Measurements from ENCODE around the gene SPATA18.

SPATA18 gene

DNA sequence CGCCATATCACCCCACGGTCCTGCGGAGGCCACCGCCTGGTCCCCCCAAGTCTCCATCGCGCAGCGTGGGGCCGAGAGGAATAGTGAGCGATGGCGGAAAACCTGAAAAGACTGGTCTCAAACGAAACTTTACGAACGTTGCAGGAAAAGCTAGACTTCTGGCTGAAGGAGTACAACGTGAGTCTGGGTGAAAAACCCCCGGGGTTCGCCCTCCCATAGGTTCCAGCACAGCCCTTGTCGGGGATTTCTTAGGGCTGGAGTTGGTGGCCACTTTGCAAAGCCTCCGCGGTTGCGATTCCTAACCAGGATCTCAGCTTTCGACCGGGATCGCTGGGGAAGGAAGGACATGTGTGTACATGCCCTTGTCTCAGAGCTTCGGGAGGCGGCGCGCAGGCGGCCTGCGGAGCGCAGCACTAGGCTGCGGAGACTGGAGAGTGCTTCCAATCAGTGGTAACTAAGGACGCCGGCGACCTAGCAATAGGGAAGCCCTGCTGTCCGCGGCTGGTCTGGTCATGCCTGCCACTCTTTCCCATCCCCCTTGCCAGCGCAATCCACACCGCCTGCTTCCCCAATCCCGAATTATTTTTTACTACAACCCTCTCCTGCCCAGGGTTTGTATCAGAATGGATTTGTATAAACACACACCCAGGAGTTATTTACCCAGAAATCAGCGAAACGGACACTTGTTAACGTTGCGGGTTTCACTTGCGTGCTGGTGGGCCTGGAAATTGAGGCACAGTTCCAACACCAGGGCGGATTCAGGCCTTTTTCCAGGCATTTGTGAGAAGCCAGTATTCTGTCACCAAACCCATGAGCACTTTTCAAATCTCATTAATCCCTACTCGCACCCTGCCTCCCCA lies 741 bp downstream of the SPATA18 start:
- TF ChIP-seq, protein P1, sequence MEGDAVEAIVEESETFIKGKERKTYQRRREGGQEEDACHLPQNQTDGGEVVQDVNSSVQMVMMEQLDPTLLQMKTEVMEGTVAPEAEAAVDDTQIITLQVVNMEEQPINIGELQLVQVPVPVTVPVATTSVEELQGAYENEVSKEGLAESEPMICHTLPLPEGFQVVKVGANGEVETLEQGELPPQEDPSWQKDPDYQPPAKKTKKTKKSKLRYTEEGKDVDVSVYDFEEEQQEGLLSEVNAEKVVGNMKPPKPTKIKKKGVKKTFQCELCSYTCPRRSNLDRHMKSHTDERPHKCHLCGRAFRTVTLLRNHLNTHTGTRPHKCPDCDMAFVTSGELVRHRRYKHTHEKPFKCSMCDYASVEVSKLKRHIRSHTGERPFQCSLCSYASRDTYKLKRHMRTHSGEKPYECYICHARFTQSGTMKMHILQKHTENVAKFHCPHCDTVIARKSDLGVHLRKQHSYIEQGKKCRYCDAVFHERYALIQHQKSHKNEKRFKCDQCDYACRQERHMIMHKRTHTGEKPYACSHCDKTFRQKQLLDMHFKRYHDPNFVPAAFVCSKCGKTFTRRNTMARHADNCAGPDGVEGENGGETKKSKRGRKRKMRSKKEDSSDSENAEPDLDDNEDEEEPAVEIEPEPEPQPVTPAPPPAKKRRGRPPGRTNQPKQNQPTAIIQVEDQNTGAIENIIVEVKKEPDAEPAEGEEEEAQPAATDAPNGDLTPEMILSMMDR (IDR thresholded peaks at IDR 0.05; ENCODE audit: low read depth, low read length) = no peak; the same call in 1 of the 2 replicates

DNA sequence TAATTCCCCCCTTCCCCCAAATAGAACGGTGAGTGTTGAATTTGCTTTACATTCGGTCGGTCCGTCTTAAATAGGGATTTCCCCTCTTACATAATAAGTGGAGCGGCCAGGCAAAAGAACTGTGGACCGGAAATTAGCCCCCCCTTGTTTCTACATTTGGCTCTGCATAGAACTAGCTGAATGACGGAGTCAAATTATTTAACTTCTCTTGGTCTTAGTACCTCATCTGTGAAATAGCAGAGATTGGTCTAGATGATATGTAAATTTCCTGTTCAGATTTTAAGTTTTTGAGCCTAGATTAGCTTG lies 1.3 kb downstream of the SPATA18 start:
- DNase-seq (ENCODE audit: extremely low read depth, low read depth) = no peak
- TF ChIP-seq, protein P1 (IDR thresholded peaks at IDR 0.05; ENCODE audit: low read depth, low read length) = no peak

More for the DNA sequence above, 741 bp downstream of the SPATA18 start:
- peak; percentile 81 for DNase-seq (ENCODE audit: extremely low read depth, low read depth)

DNA sequence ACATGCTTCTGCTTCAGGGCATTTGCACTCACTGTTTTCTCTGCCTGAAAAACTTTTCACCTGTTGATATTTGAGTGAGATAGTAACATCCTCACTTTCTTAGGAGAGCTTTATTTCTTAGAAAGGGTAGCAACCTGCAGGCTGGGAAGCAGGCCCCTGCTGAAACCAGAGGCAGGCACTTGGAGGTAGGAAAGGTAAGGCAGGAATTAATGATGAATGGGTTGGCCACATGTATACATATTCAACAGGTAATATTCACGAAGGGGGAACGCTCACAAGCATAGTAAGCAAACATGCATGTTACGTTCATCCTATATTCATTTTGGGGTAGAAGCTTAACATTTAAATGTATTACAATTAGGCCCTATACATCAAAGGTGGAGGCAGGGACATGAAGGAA lies 3.1 kb downstream of the SPATA18 start:
- no peak for DNase-seq (ENCODE audit: extremely low read depth, low read depth)
- TF ChIP-seq, protein P1 (IDR thresholded peaks at IDR 0.05; ENCODE audit: low read depth, low read length) = no peak

DNA sequence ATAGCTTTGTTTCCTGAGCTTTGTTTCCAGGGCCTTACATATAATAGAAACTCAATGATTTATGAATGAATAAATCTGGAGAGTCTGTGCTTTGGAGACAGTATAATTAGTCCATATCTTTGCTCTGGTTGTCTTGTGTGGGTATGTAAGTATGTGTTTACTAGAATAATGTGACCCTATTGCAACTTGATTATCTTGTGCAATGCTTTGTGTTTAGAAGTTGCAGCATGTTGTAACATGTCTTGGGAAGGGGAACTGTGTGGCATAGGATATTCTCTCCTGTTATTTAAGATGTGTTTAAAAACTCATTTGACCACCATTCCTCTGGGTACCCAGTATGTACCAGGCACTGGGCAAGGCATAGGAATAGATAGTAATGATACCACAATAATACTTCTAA lies 6.1 kb downstream of the SPATA18 start:
- no peak for DNase-seq (ENCODE audit: extremely low read depth, low read depth)
- TF ChIP-seq, protein P1 (IDR thresholded peaks at IDR 0.05; ENCODE audit: low read depth, low read length) = no peak

DNA sequence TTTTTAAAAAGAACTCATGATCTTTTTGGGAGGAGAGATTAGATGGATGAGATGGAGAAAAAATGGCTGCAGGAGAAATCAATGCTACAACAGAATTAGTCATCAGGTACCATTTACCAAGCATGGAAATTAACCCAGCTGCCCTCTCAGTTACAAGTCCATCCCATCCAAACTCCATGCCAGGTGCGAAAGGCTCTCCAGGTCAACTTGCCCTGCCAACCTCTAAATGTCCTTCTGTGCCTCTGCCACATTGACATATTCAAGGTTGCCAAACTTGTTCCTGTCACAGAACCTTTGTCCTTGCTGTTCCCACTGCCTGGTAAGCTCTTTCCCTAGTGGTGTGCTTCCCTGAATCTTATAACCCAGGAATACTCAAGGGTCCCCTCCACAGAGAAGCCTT lies 7.2 kb downstream of the SPATA18 start:
- TF ChIP-seq, protein P1 (IDR thresholded peaks at IDR 0.05; ENCODE audit: low read depth, low read length) = no peak
- no peak for DNase-seq (ENCODE audit: extremely low read depth, low read depth)

DNA sequence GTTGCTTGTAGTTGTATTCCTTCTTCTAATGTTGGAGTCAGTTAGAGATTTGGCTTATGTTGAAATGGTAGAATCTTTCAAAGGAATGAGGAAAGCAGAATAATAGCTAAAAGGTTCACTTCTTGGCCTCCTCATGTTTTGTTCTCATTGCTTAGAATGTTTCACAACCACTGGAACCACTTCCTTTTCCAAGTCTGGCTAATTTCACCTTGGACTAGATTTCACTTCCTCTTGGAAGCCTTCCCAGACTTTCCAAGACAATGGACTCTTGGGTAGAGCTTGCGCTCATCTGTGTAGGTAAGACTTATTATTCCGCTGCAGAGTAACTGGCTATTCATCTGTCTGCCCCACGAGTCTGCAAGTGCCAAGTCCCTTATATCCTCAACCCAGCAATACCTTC lies 8.3 kb downstream of the SPATA18 start:
- TF ChIP-seq, protein P1 (IDR thresholded peaks at IDR 0.05; ENCODE audit: low read depth, low read length) = no peak
- DNase-seq (ENCODE audit: extremely low read depth, low read depth) = peak; percentile 43

DNA sequence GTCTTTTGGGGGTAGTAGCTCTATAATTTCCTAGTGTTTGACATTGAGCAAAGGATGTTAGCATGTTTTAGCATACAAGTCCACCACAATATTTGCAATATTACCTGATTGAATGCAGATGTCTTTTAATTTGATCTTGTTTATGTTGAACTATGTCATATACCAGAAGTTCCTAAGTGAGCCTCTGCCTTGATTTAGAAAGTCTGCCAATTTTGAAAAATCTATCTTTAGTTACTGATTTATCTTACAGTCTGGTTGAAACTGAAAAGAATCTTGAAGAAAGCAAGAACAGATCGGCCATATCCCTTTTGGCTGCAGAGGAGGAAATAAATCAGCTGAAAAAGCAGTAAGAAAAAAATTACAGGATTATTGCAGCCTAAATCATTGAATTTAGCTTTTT lies 18.5 kb downstream of the SPATA18 start:
- TF ChIP-seq, protein P1 (IDR thresholded peaks at IDR 0.05; ENCODE audit: low read depth, low read length) = no peak

More for the DNA sequence above, 18.5 kb downstream of the SPATA18 start:
- no peak for DNase-seq (ENCODE audit: extremely low read depth, low read depth)
